Tibial artery (tissue), 4 donors: ENCODE data around the gene EIF2S1.

Experiments used
- DNase-seq, 2 donors: peaks; one replicate each; pipeline ENCODE4 v3.0.0-alpha.2; 2019
- H3K27ac ChIP-seq, 2 donors: fragments of 200-600 bp; sonication (generic) in 1 of 2; 1 replicate in 1 of 2; 2 replicates in 1 of 2; pipeline ENCODE4 v1.5.1; 2018 to 2019; ENCODE audit warnings: mild to moderate bottlenecking in 1 of 2
- H3K27me3 ChIP-seq, 2 donors: fragments of 200-600 bp; sonication (generic) in 1 of 2; one replicate each; pipeline versions ENCODE4 v1.5.1 to v1.6.0; 2016 to 2019
- H3K36me3 ChIP-seq, 3 donors: fragments of 200-600 bp; sonication (generic) in 2 of 3; one replicate each; pipeline ENCODE4 v1.5.1; 2016 to 2019; ENCODE audit warnings: mild to moderate bottlenecking in 2 of 3
- H3K4me1 ChIP-seq, 4 donors: fragments of 200-600 bp; sonication (generic) in 2 of 4; 1 replicate in 3 of 4; 2 replicates in 1 of 4; pipeline ENCODE4 v1.5.1; 2016 to 2019
- H3K4me3 ChIP-seq, 2 donors: fragments of 200-600 bp; sonication (generic) in 1 of 2; 1 replicate in 1 of 2; 2 replicates in 1 of 2; pipeline ENCODE4 v1.5.1; 2018 to 2019; ENCODE audit warnings: mild to moderate bottlenecking in 2 of 2
- H3K9me3 ChIP-seq, 3 donors: fragments of 200-600 bp; sonication (generic) in 1 of 3; one replicate each; pipeline ENCODE4 v1.5.1; 2016 to 2019
- intact Hi-C: fragments of 100-400 bp; cut with DNase I; formaldehyde crosslinking; loops from one replicate; pipeline ENCODE4 v1.15.0; 2023; ENCODE audit warnings: low total_unique reads
- TF ChIP-seq, protein P1 (sequence below), 2 experiments: fragments of 200-600 bp in 1 of 2; fragments of 450-650 bp in 1 of 2; IDR thresholded peaks; one replicate each; pipeline ENCODE4 v1.5.1; 2017 to 2019; ENCODE audit warnings: antibody characterized with exemption in 2 of 2, mild to moderate bottlenecking in 1 of 2, moderate library complexity in 1 of 2

The EIF2S1 gene

DNA sequence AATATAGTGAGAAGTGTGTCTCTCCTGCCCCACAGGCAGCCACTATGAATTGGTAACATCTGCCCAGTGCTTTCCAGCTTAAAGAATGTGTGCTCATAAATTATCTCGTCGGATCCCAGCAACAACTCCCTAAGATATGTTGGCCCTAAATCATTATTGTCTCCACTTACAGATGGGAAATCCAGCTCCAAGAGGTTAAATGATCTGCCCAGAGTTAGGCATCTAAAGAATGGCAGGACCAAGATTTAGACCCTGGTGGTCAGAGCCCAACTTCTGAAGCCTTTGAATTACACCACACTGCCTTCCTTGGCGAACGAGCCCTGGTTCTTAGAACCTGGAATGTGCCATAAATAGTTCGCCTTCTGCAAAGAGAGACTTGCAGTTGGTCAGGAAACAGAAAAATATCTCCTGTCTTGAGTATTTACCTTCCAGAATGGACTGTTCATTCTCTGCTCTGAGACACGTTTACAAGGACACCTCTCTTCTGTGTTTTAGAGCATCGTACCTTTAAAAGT lies 72.0 kb downstream of the EIF2S1 start:
- intact Hi-C loops = no loop called here
- TF ChIP-seq, protein P1, sequence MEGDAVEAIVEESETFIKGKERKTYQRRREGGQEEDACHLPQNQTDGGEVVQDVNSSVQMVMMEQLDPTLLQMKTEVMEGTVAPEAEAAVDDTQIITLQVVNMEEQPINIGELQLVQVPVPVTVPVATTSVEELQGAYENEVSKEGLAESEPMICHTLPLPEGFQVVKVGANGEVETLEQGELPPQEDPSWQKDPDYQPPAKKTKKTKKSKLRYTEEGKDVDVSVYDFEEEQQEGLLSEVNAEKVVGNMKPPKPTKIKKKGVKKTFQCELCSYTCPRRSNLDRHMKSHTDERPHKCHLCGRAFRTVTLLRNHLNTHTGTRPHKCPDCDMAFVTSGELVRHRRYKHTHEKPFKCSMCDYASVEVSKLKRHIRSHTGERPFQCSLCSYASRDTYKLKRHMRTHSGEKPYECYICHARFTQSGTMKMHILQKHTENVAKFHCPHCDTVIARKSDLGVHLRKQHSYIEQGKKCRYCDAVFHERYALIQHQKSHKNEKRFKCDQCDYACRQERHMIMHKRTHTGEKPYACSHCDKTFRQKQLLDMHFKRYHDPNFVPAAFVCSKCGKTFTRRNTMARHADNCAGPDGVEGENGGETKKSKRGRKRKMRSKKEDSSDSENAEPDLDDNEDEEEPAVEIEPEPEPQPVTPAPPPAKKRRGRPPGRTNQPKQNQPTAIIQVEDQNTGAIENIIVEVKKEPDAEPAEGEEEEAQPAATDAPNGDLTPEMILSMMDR (IDR thresholded peaks at IDR 0.05) = no peak

DNA sequence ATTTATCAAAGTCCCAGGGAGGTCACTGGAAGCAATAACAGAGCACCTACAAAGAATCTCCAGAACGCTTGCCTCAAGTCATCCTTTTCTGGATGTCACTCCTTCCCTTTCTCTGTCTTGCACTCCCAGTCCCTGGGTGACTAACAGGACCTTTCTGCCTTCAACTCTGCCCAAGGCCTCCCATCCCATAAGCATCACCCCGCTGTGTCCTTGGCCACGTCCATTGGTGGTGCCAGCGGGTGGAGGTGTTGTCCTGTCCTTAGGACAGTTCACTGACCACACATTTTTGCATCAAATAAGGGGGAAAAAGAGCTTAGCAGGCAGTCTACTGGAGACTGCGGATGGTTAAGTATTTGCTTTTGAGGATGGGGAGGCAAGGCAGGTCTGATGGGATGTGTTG lies 75.5 kb downstream of the EIF2S1 start:
- Histone ChIP-seq H3K36me3 (no peaks in the 10 kb centered on the region), H3K4me3 (no peak overlapping the region), H3K27me3 (peaks cover 0 to 8% of the 10 kb centered on the region in 2 donors), H3K27ac (no peak overlapping the region), H3K9me3 (no peaks in the 10 kb centered on the region), H3K4me1 (peaks cover 0 to 8% (median 0%) of the 10 kb centered on the region in 4 donors)
- no peak for DNase-seq
- intact Hi-C loops = no loop called here
- TF ChIP-seq, protein P1 (IDR thresholded peaks at IDR 0.05) = no peak

More for the DNA sequence above, 72.0 kb downstream of the EIF2S1 start:
- Histone ChIP-seq H3K9me3 (no peaks in the 10 kb centered on the region), H3K4me1 (peaks cover 0 to 8% (median 0%) of the 10 kb centered on the region in 4 donors), H3K36me3 (no peaks in the 10 kb centered on the region), H3K27ac (no peak overlapping the region), H3K4me3 (no peak overlapping the region), H3K27me3 (peaks cover 0 to 6% of the 10 kb centered on the region in 2 donors)
- DNase-seq = no peak
